Activated CD8-positive, alpha-beta memory T cell treated with anti-CD3 and anti-CD28 coated beads for 48 hours (primary cell): Measurements from ENCODE around the gene GP1BB.
"Not testable (repeated sequence)": the region's sequence is repeated elsewhere in the genome, so short reads cannot be mapped to it uniquely, and the experiment has no call there.

Experiments
- DNase-seq, 3 experiments: peaks; one replicate each; pipeline ENCODE4 v3.0.0-alpha.2; 2020; ENCODE audit warnings: low read depth in 2 of 3, low spot score in 2 of 3

GP1BB gene

GRCh38 chr22:19723232-19723982 is at the start of gene GP1BB:
Gene GP1BB, plus strand, starts transcription at chr22:19723539. Its CDS starts 31 bp downstream, at chr22:19723570.
- no peak for DNase-seq

DNA sequence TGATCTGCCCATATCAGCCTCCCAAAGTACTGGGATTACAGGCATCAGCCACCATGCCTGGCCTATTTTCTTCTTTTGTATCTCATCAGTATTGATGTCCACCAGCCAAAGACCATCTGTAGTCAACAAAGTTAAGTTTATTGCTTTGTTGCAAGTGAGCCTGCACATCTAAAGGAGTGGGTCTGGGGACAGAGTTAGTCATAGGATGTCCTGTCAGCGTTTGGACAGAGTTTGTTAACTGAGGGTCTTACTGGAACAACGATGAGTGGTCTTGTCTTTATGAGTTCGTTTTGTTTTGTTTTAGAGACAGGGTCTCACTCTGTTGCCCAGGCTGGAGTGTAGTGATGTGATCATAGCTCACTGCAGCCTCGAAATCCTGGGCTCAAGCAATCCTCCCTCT is 49.7 kb upstream of the GP1BB start:
- DNase-seq: no peak

DNA sequence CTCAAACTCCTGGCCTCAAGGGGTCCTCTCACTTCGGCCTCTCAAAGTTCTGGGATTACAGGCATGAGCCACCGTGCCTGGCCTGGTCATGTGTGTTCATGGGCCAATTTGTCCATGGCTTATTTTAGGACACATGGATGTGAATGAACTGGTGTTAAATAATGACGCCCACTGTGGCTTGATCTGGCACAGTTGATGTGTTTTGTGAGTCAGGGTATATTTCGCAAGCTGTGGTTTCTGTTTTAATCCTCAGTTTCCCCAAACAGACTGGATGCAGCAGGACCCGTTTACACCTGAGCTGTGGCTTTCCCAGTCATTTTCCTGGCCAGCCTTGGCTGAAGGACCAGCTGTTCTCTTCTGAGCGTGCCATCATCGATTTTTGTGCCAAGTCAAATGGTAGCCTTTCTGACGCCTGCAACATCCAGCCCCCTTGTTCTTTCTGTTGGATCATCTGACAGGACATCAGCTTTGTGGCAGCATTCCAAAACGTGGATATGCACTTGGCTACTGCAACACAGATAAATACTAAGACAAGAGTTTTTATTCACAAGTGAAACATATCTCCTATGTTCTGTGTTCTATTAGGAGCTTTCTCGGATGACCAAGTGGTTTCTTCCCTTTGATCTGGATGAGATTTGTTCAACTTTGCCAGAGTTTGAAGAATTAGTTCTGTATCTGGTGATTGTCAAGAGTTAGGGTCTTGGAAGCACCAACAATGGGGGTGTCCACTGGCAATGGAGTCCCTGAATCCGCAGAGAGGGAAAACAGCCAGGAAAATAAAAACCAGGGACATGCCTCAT is 49.0 kb upstream of the GP1BB start:
- no peak for DNase-seq

DNA sequence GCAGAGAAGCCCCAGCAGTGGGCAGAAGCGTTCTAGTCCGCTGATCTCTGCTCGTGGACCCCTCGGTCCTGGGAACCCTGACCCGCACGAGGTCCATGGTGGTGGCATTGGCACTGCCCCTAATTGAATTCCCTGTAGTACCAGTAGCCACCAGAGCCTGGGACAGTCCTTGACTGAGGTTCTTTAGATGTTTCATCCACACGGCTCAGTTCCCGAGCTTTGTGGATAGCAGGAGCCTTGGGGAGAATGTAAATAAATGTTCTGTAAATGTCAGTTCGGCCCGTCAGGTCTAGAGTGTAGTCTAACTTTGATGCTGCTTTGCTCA is 48.4 kb upstream of the GP1BB start:
- DNase-seq: no peak

DNA sequence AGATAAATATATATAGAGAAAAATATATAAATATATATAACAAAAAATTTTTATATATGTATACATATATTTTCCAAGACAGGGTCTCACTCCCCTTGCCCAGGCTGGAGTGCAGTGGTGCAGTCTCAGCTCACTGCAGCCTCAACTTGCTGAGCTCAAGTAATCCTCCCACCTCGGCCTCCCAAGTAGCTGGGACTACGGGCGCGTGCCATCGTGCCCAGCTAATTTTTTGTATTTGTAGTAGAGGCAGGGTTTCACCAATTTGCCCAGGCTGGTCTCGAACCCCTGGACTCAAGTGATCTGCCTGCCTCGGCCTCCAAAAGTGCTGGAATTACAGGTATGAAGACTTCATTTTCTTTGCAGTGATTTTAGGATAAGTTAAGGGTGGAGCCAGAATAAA is 47.9 kb upstream of the GP1BB start:
- DNase-seq: no peak

GRCh38 chr22:19676437-19676836 is 46.9 kb upstream of the GP1BB start:
- not testable (repeated sequence) for DNase-seq

DNA sequence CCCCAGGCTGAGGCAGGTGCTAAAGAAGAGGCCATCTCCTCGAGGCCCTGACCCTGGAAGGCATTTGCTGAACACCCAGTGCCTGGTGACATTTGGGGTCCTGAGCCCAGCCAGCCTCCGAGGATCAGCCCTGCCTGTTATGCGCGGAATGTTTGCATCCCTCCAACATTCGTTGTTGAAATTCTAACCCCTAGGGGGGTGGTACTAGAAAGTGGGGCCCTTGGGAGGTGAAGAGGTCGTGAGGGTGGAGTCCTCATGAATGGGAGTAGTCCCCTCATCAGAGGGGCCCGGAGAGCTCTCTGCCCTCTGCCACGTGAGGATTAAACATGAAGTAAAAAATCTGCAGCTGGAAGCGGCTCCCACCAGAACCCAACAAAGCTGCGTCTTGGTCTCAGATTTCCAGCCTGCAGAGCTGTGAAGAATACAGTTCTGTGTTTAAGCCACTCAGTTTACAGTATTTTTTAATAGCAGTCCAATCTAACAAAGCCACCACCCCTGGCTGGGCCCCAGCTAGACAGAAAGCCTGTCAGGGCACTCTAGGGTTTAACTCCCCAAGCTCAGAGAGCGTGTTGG is 44.3 kb upstream of the GP1BB start:
- DNase-seq: no peak

- DNase-seq: peak in 2 of 3 experiments; percentile 14 to 36
These were observed 43.7 kb upstream of the GP1BB start for GRCh38 chr22:19679522-19680101.

GRCh38 chr22:19680287-19680881 is 43.0 kb upstream of the GP1BB start:
- DNase-seq: no peak

DNA sequence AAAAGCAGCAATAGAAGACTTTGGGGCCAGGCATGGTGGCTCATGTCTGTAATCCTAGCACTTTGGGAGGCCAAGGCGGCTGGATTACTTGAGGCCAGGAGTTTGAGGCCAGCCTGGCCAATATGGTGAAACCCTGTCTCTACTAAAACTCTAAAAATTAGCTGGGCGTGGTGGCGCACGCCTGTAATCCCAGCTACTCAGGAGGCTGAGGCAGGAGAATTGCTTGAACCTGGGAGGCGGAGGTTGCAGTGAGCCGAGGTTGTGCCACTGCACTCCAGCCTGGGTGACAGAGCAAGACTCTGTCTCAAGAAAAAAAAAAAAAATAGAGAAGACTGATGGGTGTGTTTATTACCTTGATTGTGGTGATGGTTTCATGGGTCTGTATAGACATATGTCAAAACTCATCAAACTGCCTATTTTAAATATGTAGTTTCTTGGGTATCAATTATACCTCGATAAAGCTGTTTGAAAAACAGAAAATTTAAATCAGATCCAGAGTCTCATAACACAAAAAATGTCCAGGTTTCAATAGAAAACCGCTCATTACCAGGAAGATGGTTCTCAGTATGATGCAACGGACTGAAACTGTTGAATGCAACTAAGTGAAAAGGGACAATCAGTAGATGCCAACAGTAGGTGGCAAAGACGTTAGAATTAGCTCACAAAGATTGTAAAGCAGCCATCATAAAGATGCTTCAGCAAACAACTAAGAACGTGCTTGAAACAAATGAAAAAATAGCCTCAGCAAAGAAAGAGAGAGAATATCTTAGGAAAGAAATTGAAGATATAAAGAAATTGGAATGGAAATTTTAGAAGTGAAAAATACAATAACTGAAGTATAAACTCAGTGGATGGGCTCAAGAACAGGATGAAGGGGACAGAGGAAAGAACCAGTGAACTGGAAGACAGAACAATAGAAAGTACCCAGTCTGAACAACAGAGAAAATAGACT is 42.2 kb upstream of the GP1BB start:
- DNase-seq: no peak

GRCh38 chr22:19681863-19682245 is 41.5 kb upstream of the GP1BB start:
- no peak for DNase-seq

DNA sequence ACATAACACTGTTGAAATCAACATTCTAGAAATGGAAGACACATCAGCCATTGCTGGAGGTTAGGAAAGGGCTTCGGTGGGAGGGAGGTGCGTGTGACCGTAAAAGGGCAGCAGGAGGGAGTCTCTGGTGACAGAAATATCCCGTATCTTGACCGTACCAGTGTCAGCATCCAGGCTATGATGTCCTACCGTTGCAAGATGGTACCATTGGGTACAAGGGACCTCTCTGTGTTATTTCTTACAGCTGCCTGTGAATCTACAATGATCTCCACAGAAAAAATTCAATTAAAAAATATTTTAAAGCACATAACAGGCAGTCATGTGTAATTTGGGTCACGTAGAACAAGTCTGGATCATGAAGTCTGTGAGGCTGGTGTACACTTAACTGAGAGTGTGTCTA is 36.4 kb upstream of the GP1BB start:
- no peak for DNase-seq

DNA sequence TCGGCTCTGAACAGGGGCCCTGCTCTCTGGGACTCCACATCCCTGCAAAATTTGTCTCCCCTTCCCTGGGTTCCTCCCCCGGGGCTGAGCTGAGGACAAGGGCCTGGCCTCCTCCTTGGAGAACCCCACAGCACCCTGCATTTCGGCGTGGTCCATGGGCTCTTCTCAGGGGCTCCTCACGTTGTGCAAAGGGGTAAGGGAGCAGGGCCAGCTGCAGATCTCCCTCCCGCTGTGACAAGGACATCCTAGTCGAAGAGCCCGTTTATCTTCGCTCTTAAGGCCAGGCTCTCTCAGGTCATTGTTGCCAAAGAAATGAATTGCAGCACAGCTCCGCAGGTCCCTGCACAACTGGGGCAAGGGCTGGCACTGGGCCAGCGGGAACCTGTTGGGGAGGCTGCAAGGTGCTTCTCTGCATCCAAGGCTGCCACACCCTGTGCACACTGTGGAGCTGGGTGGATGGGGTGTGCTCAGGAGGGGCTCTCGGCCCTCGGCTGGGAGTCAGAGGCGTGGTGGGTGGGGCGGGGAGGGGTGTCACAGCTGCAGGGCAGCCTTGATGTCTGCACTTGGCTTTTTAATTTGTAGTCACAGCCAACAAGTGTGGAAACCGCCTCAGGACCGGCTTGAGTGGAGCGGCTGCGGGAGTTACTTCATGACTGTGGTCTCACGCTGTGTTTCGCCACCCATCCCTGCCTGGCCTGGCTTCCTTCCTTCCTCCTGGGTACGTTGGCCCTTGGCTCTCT is 35.6 kb upstream of the GP1BB start:
- DNase-seq: no peak

DNA sequence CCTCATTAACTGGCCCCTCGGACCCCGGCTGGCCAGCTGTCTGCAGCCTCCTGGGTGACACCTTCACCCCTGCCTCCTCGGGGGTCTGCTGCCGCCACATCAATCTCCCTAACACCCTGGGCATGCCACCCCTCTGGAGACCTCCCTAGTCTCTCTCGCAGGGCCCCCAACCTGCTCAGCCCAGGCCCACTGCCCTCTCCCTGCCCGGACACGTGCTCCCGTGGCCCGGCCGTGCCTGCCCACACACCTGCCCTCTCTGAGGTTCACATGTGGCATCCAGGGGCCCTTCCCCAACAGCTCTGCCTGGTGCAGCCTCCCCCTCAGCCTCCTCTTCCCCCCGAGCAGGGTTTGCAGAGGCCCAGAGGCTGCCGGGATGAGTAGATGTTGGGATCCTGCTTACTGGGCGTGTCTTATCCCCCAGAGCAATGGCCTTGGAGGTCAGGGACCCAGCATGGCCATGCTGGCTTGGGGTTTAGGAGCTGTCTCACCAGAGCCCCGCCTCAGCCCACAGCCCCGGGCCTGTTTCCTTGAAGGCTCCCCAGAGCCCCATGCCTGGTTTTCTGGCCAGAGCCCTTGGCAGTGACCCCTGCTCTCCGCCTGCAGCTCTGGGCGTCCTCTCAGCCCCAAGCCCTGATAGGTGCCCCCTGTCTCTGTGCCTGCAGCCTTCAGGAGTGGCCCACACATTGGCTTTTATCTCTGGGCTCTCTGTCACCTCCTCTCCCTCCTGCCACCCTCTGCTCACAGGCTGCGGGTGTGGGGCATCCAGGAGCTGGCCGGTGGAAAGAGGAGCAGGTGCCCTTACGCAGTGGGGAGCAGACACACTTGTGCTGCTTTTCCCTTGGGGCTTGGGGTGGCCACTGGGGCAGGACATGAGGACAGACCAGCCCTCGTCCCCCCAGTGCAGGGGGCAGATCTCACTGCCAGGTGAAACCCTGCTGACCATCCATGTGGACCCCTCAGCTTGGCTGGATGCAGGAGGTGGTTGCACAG is 34.7 kb upstream of the GP1BB start:
- DNase-seq: no peak

DNA sequence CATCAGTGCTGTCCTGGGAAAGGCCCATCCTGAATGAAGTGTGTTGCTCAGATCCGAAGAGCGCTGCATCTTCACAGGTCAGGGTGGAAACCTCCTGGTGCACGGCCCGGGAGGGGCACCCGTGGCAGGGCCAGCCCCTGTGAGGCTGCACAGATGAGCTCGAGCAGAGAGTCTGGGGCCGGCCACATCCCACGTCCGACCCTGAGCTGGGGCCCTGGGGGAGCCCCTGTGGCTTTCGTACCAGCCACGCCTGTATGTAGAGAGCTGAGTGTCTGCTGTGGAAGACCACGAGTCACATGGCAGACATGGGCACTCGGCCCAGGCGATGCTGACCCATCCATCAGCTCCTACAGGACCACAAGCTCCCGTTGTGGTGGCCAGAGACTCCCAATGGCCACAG is 33.9 kb upstream of the GP1BB start:
- no peak for DNase-seq

DNA sequence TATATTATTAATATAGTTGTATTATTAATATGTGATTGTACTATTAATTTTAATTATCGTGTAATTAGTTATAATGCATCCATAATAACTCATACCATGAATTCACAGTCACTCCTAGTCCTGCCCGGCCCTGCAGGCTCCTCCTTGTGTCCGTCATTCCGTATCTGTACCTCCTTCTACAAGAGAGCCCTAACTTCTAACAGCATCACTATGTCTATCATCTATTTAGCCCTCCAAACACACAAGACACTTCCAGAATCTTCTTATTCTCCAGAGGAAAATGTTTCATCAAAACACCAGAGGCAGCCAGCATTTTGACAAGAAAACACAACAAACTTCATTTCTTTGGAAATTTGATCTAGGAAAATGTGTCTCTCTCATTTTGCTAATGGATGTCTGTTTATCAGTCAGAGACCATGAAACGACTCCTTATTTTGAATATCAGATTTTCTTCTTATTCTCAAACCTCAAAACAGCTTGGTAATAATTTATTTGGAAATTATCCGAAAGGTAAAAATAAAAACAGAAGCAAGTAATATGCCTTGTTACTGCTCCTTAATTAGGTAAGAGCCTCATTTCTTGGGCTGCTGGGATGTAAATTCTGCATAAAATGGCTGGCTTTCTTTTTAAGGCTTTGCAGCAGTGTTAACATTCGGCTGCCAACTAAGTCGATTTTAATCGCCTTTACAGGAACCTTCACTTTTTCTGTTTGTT is 32.2 kb upstream of the GP1BB start:
- DNase-seq: no peak

DNA sequence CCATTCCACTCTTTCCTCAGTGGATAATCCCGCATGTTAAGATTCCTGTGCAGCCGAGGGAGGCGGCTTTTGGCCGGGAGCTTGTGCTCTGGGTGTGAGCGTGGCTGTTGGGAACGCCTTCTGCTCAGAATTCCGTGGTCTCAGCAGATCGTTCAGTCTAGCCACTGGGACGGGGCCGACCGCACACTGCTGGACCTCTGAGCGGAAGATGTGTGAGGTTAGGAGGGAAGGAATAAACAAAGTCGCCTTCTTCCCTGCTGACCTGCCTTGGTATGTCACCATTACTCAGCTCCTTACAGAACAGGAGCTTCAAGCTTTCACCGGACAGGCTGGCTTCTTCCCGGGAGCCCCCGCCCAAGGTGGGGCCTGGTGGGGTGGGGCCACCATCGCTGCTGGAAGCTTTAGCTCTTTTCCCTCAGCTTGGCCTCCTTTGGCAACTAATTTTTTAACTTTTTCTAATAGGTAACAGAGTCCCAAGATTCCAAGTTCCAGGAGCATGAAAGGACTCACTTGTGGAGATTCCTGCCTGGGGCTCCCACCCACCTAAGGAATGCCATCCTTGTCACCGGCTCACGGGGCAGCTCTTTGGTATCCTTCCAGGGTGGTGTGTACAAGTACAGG is 31.5 kb upstream of the GP1BB start:
- DNase-seq: no peak

DNA sequence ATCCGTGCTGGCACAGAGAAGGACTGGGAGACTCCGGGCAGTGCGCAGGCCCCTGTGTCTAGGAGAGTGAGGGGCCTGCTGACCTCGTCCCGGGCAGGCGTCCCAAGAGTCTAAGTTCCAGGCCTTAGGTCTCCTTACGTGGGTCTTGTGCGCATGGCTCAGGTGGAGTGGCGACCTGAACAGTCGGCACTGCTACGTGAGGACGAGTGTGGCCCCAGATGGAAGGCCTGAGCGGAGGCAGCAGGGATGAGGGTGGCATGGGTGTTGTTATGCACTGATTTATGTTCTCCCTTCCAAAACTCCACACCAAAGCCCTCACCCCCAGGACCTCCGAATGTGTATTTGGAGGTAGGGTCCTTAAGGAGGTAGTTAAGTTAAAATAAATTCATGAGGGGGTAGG is 29.8 kb upstream of the GP1BB start:
- DNase-seq: no peak
